Ishikawa (cell line): ENCODE measurements around the gene TMEM127.

ENCODE experiments used
- CEBPB ChIP-seq: IDR thresholded peaks from 2 replicates; pipeline ENCODE4 v1.6.1; 2012
- CREB1 ChIP-seq: IDR thresholded peaks from 2 replicates; pipeline ENCODE4 v1.6.1; 2012; ENCODE audit warnings: low read depth
- EGR1 ChIP-seq: IDR thresholded peaks from 2 replicates; pipeline ENCODE4 v1.6.1; 2012
- EP300 ChIP-seq: IDR thresholded peaks from 2 replicates; pipeline ENCODE4 v1.6.1; 2012; ENCODE audit warnings: borderline replicate concordance
- FOXM1 ChIP-seq: IDR thresholded peaks from 2 replicates; pipeline ENCODE4 v1.6.1; 2012; ENCODE audit warnings: low read depth, borderline replicate concordance
- MAX ChIP-seq: IDR thresholded peaks from 2 replicates; pipeline ENCODE4 v1.6.1; 2012
- NFIC ChIP-seq: IDR thresholded peaks from 2 replicates; pipeline ENCODE4 v1.6.1; 2012
- RAD21 ChIP-seq: IDR thresholded peaks from 2 replicates; pipeline ENCODE4 v1.6.1; 2012; ENCODE audit warnings: low read depth
- REST ChIP-seq: IDR thresholded peaks from 2 replicates; pipeline ENCODE4 v1.6.1; 2012; ENCODE audit warnings: low read depth, mild to moderate bottlenecking
- TAF1 ChIP-seq: IDR thresholded peaks from 2 replicates; pipeline ENCODE4 v1.6.1; 2012; ENCODE audit warnings: low read depth, mild to moderate bottlenecking
- TCF12 ChIP-seq: IDR thresholded peaks from 2 replicates; pipeline ENCODE4 v1.6.1; 2012; ENCODE audit warnings: low read depth
- TEAD4 ChIP-seq: IDR thresholded peaks from 2 replicates; pipeline ENCODE4 v1.6.1; 2012
- USF1 ChIP-seq: IDR thresholded peaks from 2 replicates; pipeline ENCODE4 v1.6.1; 2012
- YY1 ChIP-seq: IDR thresholded peaks from 2 replicates; pipeline ENCODE4 v1.6.1; 2012; ENCODE audit warnings: low read depth
- ZBTB7A ChIP-seq: IDR thresholded peaks from 2 replicates; pipeline ENCODE4 v1.6.1; 2012; ENCODE audit warnings: low read depth

TMEM127 gene

GRCh38 chr2:96264086-96264485 lies 1.7 kb downstream of the TMEM127 start:
- TF ChIP-seq CEBPB, result no peak
- TF ChIP-seq EGR1, result no peak
- no peak for TF ChIP-seq USF1
- TF ChIP-seq TEAD4, result no peak
- no peak for TF ChIP-seq ZBTB7A
- TF ChIP-seq TCF12, result no peak
- no peak for TF ChIP-seq MAX
- no peak for TF ChIP-seq CREB1
- no peak for TF ChIP-seq TAF1
- no peak for TF ChIP-seq YY1
- no peak for TF ChIP-seq REST
- TF ChIP-seq NFIC, result no peak
- TF ChIP-seq RAD21, result no peak
- no peak for TF ChIP-seq EP300
- no peak for TF ChIP-seq FOXM1

GRCh38 chr2:96262306-96262705 lies 3.5 kb downstream of the TMEM127 start:
- TF ChIP-seq ZBTB7A (no peak), TAF1 (no peak), TEAD4 (no peak), EP300 (no peak), YY1 (no peak), MAX (no peak), CEBPB (no peak)

- TF ChIP-seq REST, result no peak
- TF ChIP-seq RAD21, result no peak
- TF ChIP-seq MAX, result no peak
- no peak for TF ChIP-seq CREB1
- no peak for TF ChIP-seq ZBTB7A
- TF ChIP-seq EP300, result no peak
- TF ChIP-seq TCF12, result no peak
- TF ChIP-seq TEAD4, result no peak
- no peak for TF ChIP-seq CEBPB
- no peak for TF ChIP-seq EGR1
- TF ChIP-seq NFIC, result no peak
- TF ChIP-seq YY1, result no peak
- TF ChIP-seq FOXM1, result no peak
- no peak for TF ChIP-seq TAF1
- TF ChIP-seq USF1, result no peak
These were observed 4.3 kb downstream of the TMEM127 start for GRCh38 chr2:96261328-96262003.

- no peak for TF ChIP-seq MAX
- TF ChIP-seq REST, result no peak
- TF ChIP-seq TCF12, result peak; percentile 45; the same call in 1 of the 2 replicates
- TF ChIP-seq CEBPB, result no peak
- no peak for TF ChIP-seq EGR1
- no peak for TF ChIP-seq EP300
- TF ChIP-seq TEAD4, result 0 out of 2 replicates have a peak, but pooled peaks have one; percentile 5
- TF ChIP-seq FOXM1, result no peak
- no peak for TF ChIP-seq TAF1
- TF ChIP-seq NFIC, result no peak
- TF ChIP-seq RAD21, result peak; percentile 26; the same call in 1 of the 2 replicates
- TF ChIP-seq USF1, result peak; percentile 13; the same call in 1 of the 2 replicates
- TF ChIP-seq CREB1, result no peak
- TF ChIP-seq ZBTB7A, result no peak
- no peak for TF ChIP-seq YY1
These were observed 5.2 kb downstream of the TMEM127 start for GRCh38 chr2:96260387-96261260.
